GM21529 (cell line): ENCODE results near the gene GMFB.

Experiments used
- ATAC-seq: cut with Tn5 transposase; IDR thresholded peaks from one replicate; pipeline ENCODE4 v1.9.1; 2021; ENCODE audit not compliant: unreplicated experiment

Gene GMFB

GRCh38 chr14:54493293-54493692 is 4.5 kb upstream of the GMFB start:
- ATAC-seq = no peak

DNA sequence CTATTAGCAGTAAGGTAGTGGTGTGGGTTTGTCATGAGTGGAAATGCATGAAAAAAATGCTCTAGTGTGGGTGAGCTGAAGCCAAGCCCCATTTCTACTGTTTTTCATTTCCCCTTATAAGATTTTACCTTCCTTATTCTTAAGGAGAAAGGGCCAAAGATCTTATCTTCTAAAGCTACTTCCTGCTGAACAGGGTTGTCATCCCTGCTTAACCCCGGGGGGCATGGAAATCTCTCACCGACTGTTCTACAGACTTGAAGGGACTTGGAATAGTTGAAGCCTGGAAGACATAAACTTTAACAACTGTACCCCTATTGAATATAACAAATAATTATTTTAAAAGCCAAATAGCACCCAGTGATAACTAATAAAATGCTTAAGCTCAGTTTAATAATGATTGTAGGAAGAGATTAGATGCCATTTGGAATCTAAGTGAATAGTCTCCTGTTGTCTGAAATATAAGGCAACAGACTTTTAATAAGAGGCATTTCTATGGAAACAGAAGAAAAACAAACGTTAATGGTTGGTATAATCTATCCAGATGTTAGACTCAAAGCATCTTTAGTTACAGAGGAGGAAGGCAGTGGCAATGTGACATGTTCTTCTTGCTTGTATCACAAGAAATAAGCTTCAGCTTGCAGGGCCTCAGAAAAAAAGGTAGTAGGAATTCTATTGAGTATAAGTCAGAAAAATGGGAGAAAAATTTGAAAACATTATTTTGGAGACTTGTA is 1.8 kb upstream of the GMFB start:
- no peak for ATAC-seq

DNA sequence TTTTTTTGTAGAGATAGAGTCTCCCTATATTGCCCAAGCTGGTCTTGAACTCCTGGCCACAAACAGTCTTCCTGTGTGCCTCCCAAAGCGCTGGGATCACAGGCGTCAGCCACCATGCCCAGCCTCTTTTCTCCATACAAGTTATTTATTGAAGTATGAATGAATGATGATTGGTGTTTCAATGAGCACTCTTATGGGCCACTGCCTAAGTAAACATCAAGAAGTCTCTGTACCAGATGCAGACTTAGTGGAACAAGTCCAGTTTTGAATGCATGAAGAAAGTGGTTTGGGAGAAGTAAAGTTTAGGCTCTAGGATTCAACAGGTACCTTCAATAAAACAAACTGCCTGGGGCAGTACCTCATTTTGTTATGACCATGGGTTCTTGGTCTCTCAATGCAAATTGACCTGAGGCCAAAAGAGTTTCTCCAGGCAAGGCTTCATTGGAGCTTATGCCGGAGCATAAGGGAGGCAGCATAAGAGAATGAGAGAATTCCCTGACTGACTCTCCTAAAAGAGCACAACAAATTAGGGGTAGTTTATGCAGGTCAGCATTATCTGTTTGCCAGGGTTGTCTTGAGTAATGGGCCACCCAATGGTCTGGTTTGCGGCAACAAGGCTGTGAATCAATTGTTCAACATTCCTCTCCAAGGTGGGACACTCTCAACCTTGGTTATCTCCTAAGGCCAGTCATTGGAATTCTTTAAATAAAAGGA is 1.1 kb upstream of the GMFB start:
- no peak for ATAC-seq

- peak; percentile 22 for ATAC-seq
Observed at GRCh38 chr14:54489318-54489683, 521 bp upstream of the GMFB start.

- ATAC-seq = peak; percentile 25
Observed at GRCh38 chr14:54488318-54488645, 498 bp downstream of the GMFB start.

- ATAC-seq = no peak
Observed at GRCh38 chr14:54487771-54488170, 1.0 kb downstream of the GMFB start.

GRCh38 chr14:54486685-54487084 is 2.1 kb downstream of the GMFB start:
- no peak for ATAC-seq

DNA sequence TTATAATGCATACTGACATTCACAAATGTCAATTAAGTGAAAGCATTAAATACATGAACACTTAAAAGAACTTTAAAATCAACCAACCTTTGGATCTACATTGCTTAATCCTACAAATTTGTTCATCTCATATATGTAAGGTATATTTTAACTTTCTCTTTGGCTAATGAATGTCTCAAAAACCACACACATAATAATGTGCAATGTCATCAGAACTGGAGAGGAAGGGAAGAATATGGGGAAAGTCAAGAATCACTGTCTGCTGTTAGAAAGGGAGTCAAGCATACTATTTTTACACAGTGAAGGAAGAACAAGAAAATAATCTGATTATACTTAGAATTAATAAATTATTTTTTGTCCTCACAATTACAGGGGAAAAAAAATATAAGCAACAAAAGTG is 4.9 kb downstream of the GMFB start:
- ATAC-seq = no peak

- peak; percentile 37 for ATAC-seq
Observed at GRCh38 chr14:54483073-54483745, 5.6 kb downstream of the GMFB start.

DNA sequence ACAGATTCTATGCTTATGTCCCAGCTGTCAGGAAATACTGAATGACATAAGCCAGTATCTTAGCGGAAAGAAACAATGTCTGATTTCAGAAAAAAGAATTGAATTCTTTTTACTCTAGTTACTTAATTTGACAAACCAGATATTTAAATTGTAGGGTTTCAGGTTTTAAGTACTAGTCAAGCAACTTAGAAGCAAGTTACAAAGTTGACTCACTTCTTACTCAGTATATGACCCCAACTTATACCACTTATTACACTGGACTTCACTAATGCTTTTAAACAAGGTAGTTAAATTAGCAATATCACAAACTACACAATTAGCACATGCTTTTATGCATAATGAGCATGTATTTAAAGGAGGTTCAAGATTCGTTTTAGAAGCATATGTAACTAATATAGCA is 7.1 kb downstream of the GMFB start:
- ATAC-seq = no peak

DNA sequence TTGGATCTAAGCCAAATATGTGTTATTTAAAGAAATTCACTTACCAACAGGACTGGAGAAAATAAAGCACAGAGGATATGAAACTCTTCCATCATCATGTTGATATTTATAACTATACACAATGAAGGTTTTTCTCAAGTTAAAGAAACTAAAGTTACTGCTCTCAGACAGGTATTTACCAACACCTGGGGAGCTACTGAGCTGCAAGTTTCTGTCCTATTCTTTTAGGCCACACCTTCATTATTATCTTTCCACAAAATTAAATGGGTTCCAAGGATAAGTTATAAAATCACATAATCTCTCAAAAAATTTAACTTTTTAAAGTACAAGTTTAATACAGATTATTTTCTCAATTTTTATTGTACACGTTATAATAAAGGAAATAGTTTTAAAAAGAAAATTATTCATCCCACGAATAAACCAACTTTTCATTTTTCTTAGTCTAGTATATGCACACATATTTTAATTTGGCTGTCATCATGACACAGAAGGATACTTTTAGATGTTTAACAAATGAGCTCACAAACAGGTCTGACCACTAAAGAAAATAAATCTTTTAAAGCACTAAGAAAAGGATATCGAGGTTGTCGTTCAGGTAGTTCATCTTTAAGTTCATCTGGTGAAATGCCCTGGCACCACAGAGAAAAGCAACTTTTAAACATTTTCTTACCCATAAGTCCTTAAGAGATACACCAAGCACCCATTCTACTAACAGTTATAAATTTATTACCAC is 7.8 kb downstream of the GMFB start:
- ATAC-seq = no peak

DNA sequence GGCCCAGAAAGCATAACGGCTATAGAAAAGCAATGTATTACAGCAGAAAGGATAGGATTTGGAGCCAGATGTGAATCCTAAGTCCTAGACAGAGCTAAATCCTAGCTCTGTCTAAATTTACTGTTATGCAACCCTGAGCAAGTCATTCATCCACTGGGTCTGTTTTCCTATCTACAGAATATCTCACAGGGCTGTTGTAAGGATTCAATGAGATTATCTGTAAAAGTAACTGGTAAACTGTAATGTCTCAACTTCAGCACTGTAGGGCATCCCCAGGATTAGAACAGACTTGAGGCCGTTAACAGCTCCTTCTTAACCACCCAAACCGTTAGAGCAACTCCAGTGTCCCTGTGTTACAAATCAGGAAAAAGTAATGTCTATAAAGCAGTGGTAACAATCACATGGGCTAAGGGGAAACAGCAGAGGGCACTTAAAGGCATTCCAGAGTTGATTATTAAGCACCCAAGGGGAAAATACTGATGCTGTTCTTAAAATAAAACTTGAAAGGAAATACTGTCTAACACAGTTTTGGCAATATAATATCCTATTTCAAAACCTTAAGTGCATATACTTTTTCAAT is 10.1 kb downstream of the GMFB start:
- ATAC-seq = no peak

GRCh38 chr14:54475911-54476310 is 12.9 kb downstream of the GMFB start:
- no peak for ATAC-seq

DNA sequence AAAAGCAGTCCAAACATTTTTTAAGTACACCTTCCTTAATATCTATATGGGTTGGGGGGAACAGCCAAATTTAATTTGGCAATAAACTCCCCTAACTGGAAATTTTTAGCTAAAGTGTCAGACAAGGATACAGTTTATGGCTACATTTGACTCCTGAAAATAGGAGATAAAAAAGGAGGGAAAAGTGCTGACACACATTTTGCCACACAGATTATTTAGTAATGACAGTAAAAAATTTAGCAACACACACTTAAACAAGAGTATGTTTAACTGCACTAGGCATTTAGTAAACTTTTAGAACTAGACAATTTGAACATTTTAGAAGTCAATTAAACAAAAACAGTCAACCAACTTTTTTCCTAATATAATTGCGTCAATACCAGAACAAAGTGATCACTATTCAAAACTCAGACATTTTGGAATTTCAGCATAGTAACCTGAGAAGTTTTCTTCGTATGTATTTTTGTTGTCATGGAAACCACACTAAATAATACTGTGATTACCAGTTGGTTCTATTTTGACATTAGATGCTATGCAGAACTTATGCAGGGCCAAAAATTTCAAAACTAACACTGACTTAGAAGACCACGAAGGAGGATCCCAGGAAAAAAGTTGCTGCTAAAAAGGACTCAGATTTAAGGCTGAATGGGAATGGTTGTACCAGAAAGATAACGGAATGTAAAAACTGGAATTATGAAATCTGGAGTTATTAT is 13.4 kb downstream of the GMFB start:
- ATAC-seq = no peak

DNA sequence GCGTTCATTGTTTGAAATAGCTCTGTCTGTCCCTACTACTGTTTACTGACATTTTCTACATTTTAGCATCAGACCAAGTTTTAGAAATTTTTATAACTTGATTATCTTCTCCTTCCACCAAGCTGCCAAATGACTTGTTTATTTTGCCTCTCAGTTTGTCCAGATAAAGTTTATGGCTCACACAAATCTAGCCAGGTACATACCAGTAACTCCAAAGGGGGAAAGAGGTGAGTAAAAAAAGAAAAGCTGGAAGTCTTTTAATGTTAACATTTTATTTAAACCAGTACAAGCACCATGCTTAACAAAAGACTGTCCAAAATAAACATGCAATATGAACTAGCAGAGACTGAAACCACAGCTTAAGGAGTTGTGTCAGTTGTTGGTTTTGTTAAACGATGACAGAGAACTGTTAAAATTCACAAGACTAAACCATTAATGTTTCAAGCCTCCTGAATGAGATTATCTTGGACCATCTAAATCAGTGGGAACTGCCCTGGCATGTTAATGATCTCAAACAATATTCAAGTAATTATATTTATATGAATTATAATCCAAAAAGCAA is 14.5 kb downstream of the GMFB start:
- ATAC-seq = no peak

DNA sequence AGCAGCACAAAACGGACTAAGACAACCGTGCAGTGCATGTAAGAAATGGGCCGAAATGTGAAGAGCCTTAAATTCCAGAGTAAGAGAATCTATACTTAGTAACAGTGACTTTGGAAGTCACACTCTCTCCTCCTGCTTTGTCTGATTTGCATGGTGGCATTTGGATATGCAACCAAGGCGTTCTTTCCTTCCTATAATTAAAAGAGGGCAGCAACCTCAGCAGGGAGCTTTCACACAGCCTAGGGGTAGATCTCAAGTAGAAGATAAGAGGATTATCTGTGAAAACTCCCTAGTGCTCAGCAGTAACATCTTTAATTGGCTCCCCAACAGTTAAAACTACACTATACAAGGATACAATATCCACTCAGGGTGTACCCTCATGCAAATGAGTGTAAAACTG is 16.5 kb downstream of the GMFB start:
- no peak for ATAC-seq

DNA sequence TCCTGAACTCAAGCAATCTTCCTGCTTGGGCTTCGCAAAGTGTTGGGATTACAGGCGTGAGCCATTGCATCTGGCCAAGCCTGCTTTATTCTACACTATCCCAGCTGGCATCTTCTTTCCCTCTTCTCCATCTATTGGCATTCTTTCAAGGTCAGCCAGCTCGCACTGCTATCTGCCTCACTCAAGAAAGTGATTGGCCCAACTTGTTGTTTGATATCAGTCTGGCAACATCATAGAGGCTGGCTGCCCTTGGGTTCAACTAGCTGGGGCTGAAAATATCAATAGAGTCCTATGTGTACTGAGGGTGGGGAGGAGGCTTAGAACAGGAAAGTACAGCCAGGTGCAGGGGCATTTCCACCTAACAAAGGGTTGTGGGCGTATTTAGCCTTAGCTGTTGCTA is 17.1 kb downstream of the GMFB start:
- ATAC-seq = no peak

GRCh38 chr14:54470701-54471100 is 18.1 kb downstream of the GMFB start:
- ATAC-seq = no peak

DNA sequence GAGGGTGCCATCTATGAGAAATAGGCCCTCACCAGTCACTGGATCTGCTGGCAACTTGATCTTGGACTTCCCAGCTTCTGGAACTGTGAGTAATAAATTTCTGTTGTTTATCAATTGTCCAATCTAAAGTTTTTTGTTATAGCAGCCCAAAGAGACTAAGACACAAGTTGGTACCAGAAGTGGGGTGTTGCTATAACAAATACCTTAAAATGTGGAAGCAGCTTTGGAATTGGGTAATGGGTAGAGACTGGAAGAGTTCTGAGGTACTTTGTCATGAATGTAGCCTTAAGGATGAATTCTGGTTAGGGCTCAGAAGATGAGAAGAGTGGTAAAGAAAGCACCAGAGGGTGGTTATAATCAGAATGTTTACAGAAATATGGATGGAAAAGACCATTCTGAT is 21.5 kb downstream of the GMFB start:
- no peak for ATAC-seq

DNA sequence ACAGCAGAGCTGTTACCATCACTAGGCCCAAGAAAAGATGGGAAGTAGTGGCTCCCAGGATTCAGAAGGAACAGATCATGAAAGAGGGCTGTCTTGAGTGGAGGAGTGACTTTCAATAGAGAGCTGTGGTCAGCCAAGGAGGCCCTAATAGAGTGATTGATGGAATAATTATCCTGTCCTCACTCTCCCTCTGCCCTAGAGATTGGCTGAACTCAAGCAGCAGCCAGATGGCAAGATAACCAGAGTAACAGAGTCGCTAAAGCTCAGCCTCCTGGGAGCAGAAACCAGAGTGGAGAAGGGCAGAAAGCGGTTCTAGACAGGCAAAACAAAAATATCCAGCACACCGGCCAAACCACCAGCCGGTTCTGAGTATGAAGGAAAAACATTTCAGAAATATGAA is 23.1 kb downstream of the GMFB start:
- no peak for ATAC-seq
